Prostate gland (tissue), 2 donors: ENCODE results near the gene ATP6V0A4. TPM values are rescaled to one million over a fixed set of nuclear protein-coding genes. Genes with fewer than 3 reads are reported as not detected.

Experiments used
- DNase-seq: peaks from one replicate; pipeline ENCODE4 v3.0.0-alpha.2; 2019; ENCODE audit warnings: low spot score
- H3K27ac ChIP-seq, 2 donors: fragments of 200-600 bp; sonication (generic); 2 replicates each; pipeline ENCODE4 v1.5.1; 2017 to 2019
- H3K27me3 ChIP-seq: fragments of 200-600 bp; sonication (generic); replicated peaks from 2 replicates; pipeline ENCODE4 v1.5.1; 2019; ENCODE audit not compliant: insufficient read depth
- H3K36me3 ChIP-seq, 2 donors: fragments of 200-600 bp; sonication (generic); 1 replicate in 1 of 2; 2 replicates in 1 of 2; pipeline versions ENCODE4 v1.5.1 to v1.8.1; 2017 to 2019
- H3K4me1 ChIP-seq: fragments of 200-600 bp; sonication (generic); replicated peaks from 2 replicates; pipeline ENCODE4 v1.5.1; 2019
- H3K4me3 ChIP-seq, 2 donors: fragments of 200-600 bp; sonication (generic); 2 replicates each; pipeline ENCODE4 v1.5.1; 2017 to 2019
- H3K9me3 ChIP-seq: fragments of 200-600 bp; sonication (generic); 2 replicates; pipeline ENCODE4 v1.5.1; 2017
- POLR2A ChIP-seq: fragments of 450-650 bp; IDR thresholded peaks from one replicate; pipeline ENCODE4 v1.6.1; 2016; ENCODE audit warnings: antibody characterized with exemption, mild to moderate bottlenecking
- POLR2AphosphoS5 ChIP-seq: sonication (generic); formaldehyde crosslinking; IDR thresholded peaks from one replicate; pipeline ENCODE4 v1.6.1; 2017; ENCODE audit warnings: antibody characterized with exemption
- WGBS: methylation state at CpG from one replicate; pipeline ENCODE4 v1.1.5; 2018; 5-methylcytosine and 5-hydroxymethylcytosine counted together
- intact Hi-C: fragments of 100-400 bp; cut with DNase I; formaldehyde crosslinking; loops from one replicate; pipeline ENCODE4 v1.14.2; 2022
- total RNA-seq, 2 donors: library from RNA; depleted of rRNA; stranded (reverse); fragments of >200 nt; gene quantifications; one replicate each; pipeline ENCODE4 v1.1.0, GENCODE V29; 2016
- TF ChIP-seq, protein P1 (sequence below), 4 experiments: fragments of 200-600 bp in 2 of 4; fragments of 450-650 bp in 2 of 4; sonication (generic) in 2 of 4; IDR thresholded peaks; 1 replicate in 3 of 4; 2 replicates in 1 of 4; pipeline ENCODE4 v1.5.1; 2016 to 2019; ENCODE audit warnings: antibody characterized with exemption in 4 of 4, mild to moderate bottlenecking in 2 of 4, moderate library complexity in 2 of 4

Gene ATP6V0A4
- total RNA-seq, 2 donors from 2014 or later, result 0.62 to 1.2 TPM

DNA sequence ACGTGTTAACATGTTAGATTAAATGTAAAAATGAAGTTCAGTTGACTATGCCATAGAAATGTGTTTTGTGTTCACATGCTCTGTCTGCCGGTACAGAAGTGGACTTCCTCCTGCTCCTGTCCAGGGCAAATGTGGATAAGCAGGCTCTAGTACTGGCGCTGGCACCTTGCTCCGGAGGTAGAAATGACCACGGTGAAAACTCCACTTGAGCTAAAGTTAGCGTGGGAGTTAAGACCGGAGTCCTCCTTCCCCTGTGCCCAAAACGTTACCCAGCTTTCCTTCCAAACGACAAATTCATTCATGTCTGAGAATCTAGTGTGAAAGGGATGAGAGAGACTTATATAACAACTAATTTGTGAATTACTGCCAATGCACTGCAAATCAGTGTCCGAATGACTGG, 35.0 kb upstream of the ATP6V0A4 start:
- H3K27ac ChIP-seq, result no peak overlapping the region
- no peaks in the 10 kb centered on the region for H3K4me1 ChIP-seq
- H3K27me3 ChIP-seq, result no peaks in the 10 kb centered on the region
- intact Hi-C loops, result no loop called here
- TF ChIP-seq POLR2AphosphoS5 (no peak), POLR2A (no peak)
- TF ChIP-seq, protein P1, sequence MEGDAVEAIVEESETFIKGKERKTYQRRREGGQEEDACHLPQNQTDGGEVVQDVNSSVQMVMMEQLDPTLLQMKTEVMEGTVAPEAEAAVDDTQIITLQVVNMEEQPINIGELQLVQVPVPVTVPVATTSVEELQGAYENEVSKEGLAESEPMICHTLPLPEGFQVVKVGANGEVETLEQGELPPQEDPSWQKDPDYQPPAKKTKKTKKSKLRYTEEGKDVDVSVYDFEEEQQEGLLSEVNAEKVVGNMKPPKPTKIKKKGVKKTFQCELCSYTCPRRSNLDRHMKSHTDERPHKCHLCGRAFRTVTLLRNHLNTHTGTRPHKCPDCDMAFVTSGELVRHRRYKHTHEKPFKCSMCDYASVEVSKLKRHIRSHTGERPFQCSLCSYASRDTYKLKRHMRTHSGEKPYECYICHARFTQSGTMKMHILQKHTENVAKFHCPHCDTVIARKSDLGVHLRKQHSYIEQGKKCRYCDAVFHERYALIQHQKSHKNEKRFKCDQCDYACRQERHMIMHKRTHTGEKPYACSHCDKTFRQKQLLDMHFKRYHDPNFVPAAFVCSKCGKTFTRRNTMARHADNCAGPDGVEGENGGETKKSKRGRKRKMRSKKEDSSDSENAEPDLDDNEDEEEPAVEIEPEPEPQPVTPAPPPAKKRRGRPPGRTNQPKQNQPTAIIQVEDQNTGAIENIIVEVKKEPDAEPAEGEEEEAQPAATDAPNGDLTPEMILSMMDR (IDR thresholded peaks at IDR 0.05), result no peak
- 91% methylated on average over 10 of the region's 10 CpGs for WGBS
- DNase-seq, result no peak
- no peak overlapping the region for H3K4me3 ChIP-seq
- no peaks in the 10 kb centered on the region for H3K36me3 ChIP-seq
- no peaks in the 10 kb centered on the region for H3K9me3 ChIP-seq

- no peaks in the 10 kb centered on the region for H3K4me1 ChIP-seq
- no peak for DNase-seq
- no peak overlapping the region for H3K4me3 ChIP-seq
- 90% methylated on average over 11 of the region's 11 CpGs for WGBS
- intact Hi-C loops, result no loop called here
- TF ChIP-seq, protein P1 (IDR thresholded peaks at IDR 0.05), result no peak
- TF ChIP-seq POLR2A (no peak), POLR2AphosphoS5 (no peak)
- H3K27ac ChIP-seq, result no peak overlapping the region
- H3K27me3 ChIP-seq, result no peaks in the 10 kb centered on the region
- H3K9me3 ChIP-seq, result no peaks in the 10 kb centered on the region
- H3K36me3 ChIP-seq, result no peaks in the 10 kb centered on the region
Observed at GRCh38 chr7:138829335-138829734, 31.3 kb upstream of the ATP6V0A4 start.

GRCh38 chr7:138828302-138828701, 30.3 kb upstream of the ATP6V0A4 start:
- no peaks in the 10 kb centered on the region for H3K27me3 ChIP-seq
- no peaks in the 10 kb centered on the region for H3K36me3 ChIP-seq
- no peaks in the 10 kb centered on the region for H3K9me3 ChIP-seq
- whole genome bisulfite sequencing, result 49% methylated on average over 2 of the region's 2 CpGs
- H3K27ac ChIP-seq, result no peak overlapping the region
- intact Hi-C loops, result no loop called here
- H3K4me3 ChIP-seq, result no peak overlapping the region
- no peaks in the 10 kb centered on the region for H3K4me1 ChIP-seq
- DNase-seq, result no peak
- TF ChIP-seq, protein P1 (IDR thresholded peaks at IDR 0.05), result no peak
- TF ChIP-seq POLR2AphosphoS5 (no peak), POLR2A (no peak)

DNA sequence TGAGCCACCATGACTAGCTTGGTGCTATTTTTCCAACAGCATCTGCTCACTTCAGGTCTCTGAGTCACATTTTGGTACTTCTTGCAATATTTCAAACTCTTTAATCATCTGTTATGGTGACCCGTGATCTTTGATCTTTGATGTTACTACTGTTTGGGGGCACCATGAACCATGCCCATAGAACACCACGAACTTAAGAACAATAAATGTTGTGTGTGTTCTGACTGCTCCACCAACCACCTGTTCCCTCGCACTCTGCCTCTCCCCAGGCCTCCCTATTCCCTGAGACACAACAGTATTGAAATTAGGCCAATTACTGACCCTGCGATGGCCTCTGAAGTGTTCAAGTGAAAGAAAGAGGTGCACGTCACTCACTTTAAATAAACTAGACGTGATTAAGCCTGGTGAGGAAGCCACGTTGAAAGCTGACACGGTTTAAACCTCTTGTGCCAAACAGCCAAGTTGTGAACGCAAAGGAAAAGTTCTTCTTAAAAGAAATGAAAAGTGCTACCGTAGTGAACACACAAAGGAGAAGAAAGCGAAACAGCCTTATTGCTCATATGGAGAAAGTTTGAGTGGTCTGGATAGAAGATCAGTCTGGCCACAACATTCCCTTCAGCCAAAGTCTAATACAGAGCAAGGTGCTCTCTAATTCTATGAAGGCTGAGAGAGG, 27.2 kb upstream of the ATP6V0A4 start:
- H3K27me3 ChIP-seq, result no peaks in the 10 kb centered on the region
- no peaks in the 10 kb centered on the region for H3K36me3 ChIP-seq
- H3K4me3 ChIP-seq, result no peak overlapping the region
- intact Hi-C loops, result no loop called here
- TF ChIP-seq POLR2A, result no peak
- no peak for TF ChIP-seq POLR2AphosphoS5
- TF ChIP-seq, protein P1 (IDR thresholded peaks at IDR 0.05), result no peak
- WGBS, result 91% methylated on average over 11 of the region's 11 CpGs
- no peaks in the 10 kb centered on the region for H3K9me3 ChIP-seq
- H3K27ac ChIP-seq, result no peak overlapping the region
- DNase-seq, result no peak
- H3K4me1 ChIP-seq, result no peaks in the 10 kb centered on the region

DNA sequence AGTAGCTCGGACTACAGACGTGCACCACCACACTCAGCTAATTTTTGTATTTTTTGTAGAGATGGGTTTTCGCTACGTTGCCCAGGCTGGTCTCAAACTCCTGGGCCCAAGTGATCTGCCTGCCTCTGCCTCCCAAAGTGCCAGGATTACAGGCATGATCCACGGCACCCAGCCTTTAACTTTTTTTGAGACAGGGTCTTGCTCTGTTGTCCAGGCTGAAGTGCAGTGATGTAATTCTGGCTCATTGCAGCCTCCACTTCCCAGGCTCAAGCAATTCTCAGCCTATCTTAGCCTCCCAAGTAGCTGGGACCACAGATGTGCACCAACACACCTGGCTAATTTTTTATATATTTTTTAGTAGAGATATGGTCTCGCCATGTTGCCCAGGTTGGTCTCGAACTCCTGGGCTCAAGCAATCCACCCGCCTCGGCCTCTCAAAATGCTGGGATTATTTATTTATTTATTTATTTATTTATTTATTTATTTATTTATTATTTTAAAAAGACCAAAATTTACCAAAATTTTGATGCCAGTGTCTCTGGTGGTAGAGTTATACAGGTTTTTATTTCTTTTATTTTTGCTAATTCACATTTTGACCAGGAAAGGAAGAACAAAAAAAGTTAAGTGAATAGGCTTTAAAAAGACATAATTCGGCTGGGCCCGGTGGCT, 25.0 kb upstream of the ATP6V0A4 start:
- Histone ChIP-seq H3K36me3 (no peaks in the 10 kb centered on the region), H3K4me3 (no peak overlapping the region), H3K27ac (no peak overlapping the region), H3K4me1 (no peaks in the 10 kb centered on the region), H3K27me3 (no peaks in the 10 kb centered on the region), H3K9me3 (no peaks in the 10 kb centered on the region)
- TF ChIP-seq POLR2A (no peak), POLR2AphosphoS5 (no peak)
- TF ChIP-seq, protein P1 (IDR thresholded peaks at IDR 0.05), result no peak
- WGBS, result 96% methylated on average over 11 of the region's 11 CpGs
- DNase-seq, result no peak
- intact Hi-C loops, result no loop called here
